NCI-H2171 treated with DMSO at 0.1 percent for 48 hours (cell line): Measurements from ENCODE around the gene FNDC10.
A peak's percentile ranks its signal among the peaks of the same experiment; 100 is the strongest.
"Not testable (repeated sequence)": the region's sequence is repeated elsewhere in the genome, so short reads cannot be mapped to it uniquely, and the experiment has no call there.

Source experiments
- DNase-seq: peaks from one replicate; lab custom pipeline; 2025; lab: John Stamatoyannopoulos, UW

Gene FNDC10

GRCh38 chr1:1567152-1567875 is 32.6 kb downstream of the FNDC10 start:
- DNase-seq = no peak

- no peak for DNase-seq
Measured at GRCh38 chr1:1565340-1565739, 34.6 kb downstream of the FNDC10 start.

- DNase-seq = no peak
Measured at GRCh38 chr1:1564268-1564667, 35.7 kb downstream of the FNDC10 start.

GRCh38 chr1:1563688-1564087 is 36.2 kb downstream of the FNDC10 start:
- no peak for DNase-seq

GRCh38 chr1:1562556-1563195 is 37.3 kb downstream of the FNDC10 start:
- DNase-seq = peak; percentile 99

GRCh38 chr1:1561801-1562470 is 38.0 kb downstream of the FNDC10 start:
- DNase-seq = no peak

GRCh38 chr1:1560178-1560577 is 39.8 kb downstream of the FNDC10 start:
- no peak for DNase-seq

GRCh38 chr1:1559066-1559465 is 40.9 kb downstream of the FNDC10 start:
- DNase-seq = no peak

GRCh38 chr1:1558591-1558990 is 41.3 kb downstream of the FNDC10 start:
- DNase-seq = no peak

GRCh38 chr1:1557688-1558087 is 42.2 kb downstream of the FNDC10 start:
- DNase-seq = not testable (repeated sequence)

GRCh38 chr1:1556961-1557360 is 43.0 kb downstream of the FNDC10 start:
- DNase-seq = not testable (repeated sequence)

- no peak for DNase-seq
Measured at GRCh38 chr1:1556505-1556904, 43.4 kb downstream of the FNDC10 start.

- no peak for DNase-seq
Measured at GRCh38 chr1:1554926-1555915, 44.7 kb downstream of the FNDC10 start.

- no peak for DNase-seq
Measured at GRCh38 chr1:1554550-1554925, 45.4 kb downstream of the FNDC10 start.

GRCh38 chr1:1553821-1554494 is 46.0 kb downstream of the FNDC10 start:
- DNase-seq = no peak

GRCh38 chr1:1552263-1552639 is 47.7 kb downstream of the FNDC10 start:
- DNase-seq = no peak

- no peak for DNase-seq
Measured at GRCh38 chr1:1551524-1552262, 48.2 kb downstream of the FNDC10 start.

GRCh38 chr1:1550591-1551432 is 49.1 kb downstream of the FNDC10 start:
- no peak for DNase-seq

GRCh38 chr1:1550087-1550486 is 49.8 kb downstream of the FNDC10 start:
- no peak for DNase-seq

- no peak for DNase-seq
Measured at GRCh38 chr1:1548591-1548990, 51.3 kb downstream of the FNDC10 start.
